Prostate gland (tissue), 2 donors: ENCODE results near the gene TMC5. TPM values are rescaled to one million over a fixed set of nuclear protein-coding genes. Genes with fewer than 3 reads are reported as not detected.

Source experiments
- DNase-seq: peaks from one replicate; pipeline ENCODE4 v3.0.0-alpha.2; 2019; ENCODE audit warnings: low spot score
- H3K27ac ChIP-seq, 2 donors: fragments of 200-600 bp; sonication (generic); 2 replicates each; pipeline ENCODE4 v1.5.1; 2017 to 2019
- H3K27me3 ChIP-seq: fragments of 200-600 bp; sonication (generic); replicated peaks from 2 replicates; pipeline ENCODE4 v1.5.1; 2019; ENCODE audit not compliant: insufficient read depth
- H3K36me3 ChIP-seq, 2 donors: fragments of 200-600 bp; sonication (generic); 1 replicate in 1 of 2; 2 replicates in 1 of 2; pipeline versions ENCODE4 v1.5.1 to v1.8.1; 2017 to 2019
- H3K4me1 ChIP-seq: fragments of 200-600 bp; sonication (generic); replicated peaks from 2 replicates; pipeline ENCODE4 v1.5.1; 2019
- H3K4me3 ChIP-seq, 2 donors: fragments of 200-600 bp; sonication (generic); 2 replicates each; pipeline ENCODE4 v1.5.1; 2017 to 2019
- H3K9me3 ChIP-seq: fragments of 200-600 bp; sonication (generic); 2 replicates; pipeline ENCODE4 v1.5.1; 2017
- CTCF ChIP-seq, 4 experiments: fragments of 200-600 bp in 2 of 4; fragments of 450-650 bp in 2 of 4; sonication (generic) in 2 of 4; IDR thresholded peaks; 1 replicate in 3 of 4; 2 replicates in 1 of 4; pipeline ENCODE4 v1.5.1; 2016 to 2019; ENCODE audit warnings: antibody characterized with exemption in 4 of 4, mild to moderate bottlenecking in 2 of 4, moderate library complexity in 2 of 4
- POLR2A ChIP-seq: fragments of 450-650 bp; IDR thresholded peaks from one replicate; pipeline ENCODE4 v1.6.1; 2016; ENCODE audit warnings: antibody characterized with exemption, mild to moderate bottlenecking
- POLR2AphosphoS5 ChIP-seq: sonication (generic); formaldehyde crosslinking; IDR thresholded peaks from one replicate; pipeline ENCODE4 v1.6.1; 2017; ENCODE audit warnings: antibody characterized with exemption
- WGBS: methylation state at CpG from one replicate; pipeline ENCODE4 v1.1.5; 2018; 5-methylcytosine and 5-hydroxymethylcytosine counted together
- intact Hi-C: fragments of 100-400 bp; cut with DNase I; formaldehyde crosslinking; loops from one replicate; pipeline ENCODE4 v1.14.2; 2022
- total RNA-seq, 2 donors: library from RNA; depleted of rRNA; stranded (reverse); fragments of >200 nt; gene quantifications; one replicate each; pipeline ENCODE4 v1.1.0, GENCODE V29; 2016

The TMC5 gene
- total RNA-seq, 2 donors from 2014 or later: 24.5 to 54.8 TPM

GRCh38 chr16:19432429-19432828 lies 14.7 kb downstream of the TMC5 start:
- peak; percentile 40 for DNase-seq
- intact Hi-C loops: no loop called here
- Histone ChIP-seq H3K27ac (peak overlapping the region in 1 of 2 donors; percentile 36), H3K4me1 (peaks cover 3% of the 10 kb centered on the region), H3K9me3 (no peaks in the 10 kb centered on the region), H3K27me3 (no peaks in the 10 kb centered on the region), H3K4me3 (no peak overlapping the region), H3K36me3 (no peaks in the 10 kb centered on the region)
- TF ChIP-seq POLR2A: no peak
- TF ChIP-seq CTCF (IDR thresholded peaks at IDR 0.05): no peak
- peak; percentile 84 for TF ChIP-seq POLR2AphosphoS5

GRCh38 chr16:19434584-19434983 lies 16.9 kb downstream of the TMC5 start:
- H3K36me3 ChIP-seq: no peaks in the 10 kb centered on the region
- no peak for TF ChIP-seq POLR2A
- peak; percentile 5 for TF ChIP-seq POLR2AphosphoS5
- no peak overlapping the region for H3K4me3 ChIP-seq
- intact Hi-C loops: no loop called here
- 63% methylated on average over 1 of the region's 1 CpG for WGBS
- DNase-seq: no peak
- peaks cover 3% of the 10 kb centered on the region for H3K4me1 ChIP-seq
- no peaks in the 10 kb centered on the region for H3K27me3 ChIP-seq
- H3K9me3 ChIP-seq: no peaks in the 10 kb centered on the region
- H3K27ac ChIP-seq: no peak overlapping the region

GRCh38 chr16:19436540-19436939 lies 18.9 kb downstream of the TMC5 start:
- H3K9me3 ChIP-seq: no peaks in the 10 kb centered on the region
- no peak overlapping the region for H3K4me3 ChIP-seq
- no peak for TF ChIP-seq CTCF (IDR thresholded peaks at IDR 0.05)
- no peak for TF ChIP-seq POLR2AphosphoS5
- no peak for TF ChIP-seq POLR2A
- H3K27ac ChIP-seq: peak overlapping the region in 1 of 2 donors; percentile 67
- no peak for DNase-seq
- 89% methylated on average over 1 of the region's 1 CpG for WGBS
- no peaks in the 10 kb centered on the region for H3K36me3 ChIP-seq
- H3K27me3 ChIP-seq: no peaks in the 10 kb centered on the region
- H3K4me1 ChIP-seq: peaks cover 3% of the 10 kb centered on the region
- intact Hi-C loops: no loop called here

- WGBS: 25% methylated on average over 4 of the region's 4 CpGs
- Histone ChIP-seq H3K9me3 (no peaks in the 10 kb centered on the region), H3K4me1 (peaks cover 3% of the 10 kb centered on the region), H3K36me3 (no peaks in the 10 kb centered on the region), H3K27me3 (no peaks in the 10 kb centered on the region), H3K4me3 (no peak overlapping the region), H3K27ac (peak overlapping the region; percentile 56 to 67)
- intact Hi-C loops: no loop called here
- no peak for DNase-seq
- TF ChIP-seq POLR2A (no peak), POLR2AphosphoS5 (peak; percentile 68)
Observed at GRCh38 chr16:19437280-19437679, 19.6 kb downstream of the TMC5 start.

GRCh38 chr16:19438739-19439138 lies 21.1 kb downstream of the TMC5 start:
- intact Hi-C loops: no loop called here
- DNase-seq: no peak
- TF ChIP-seq POLR2AphosphoS5: no peak
- no peak for TF ChIP-seq POLR2A
- no peak for TF ChIP-seq CTCF (IDR thresholded peaks at IDR 0.05)
- Histone ChIP-seq H3K9me3 (no peaks in the 10 kb centered on the region), H3K27ac (no peak overlapping the region), H3K36me3 (no peaks in the 10 kb centered on the region), H3K4me1 (peaks cover 3% of the 10 kb centered on the region), H3K27me3 (no peaks in the 10 kb centered on the region), H3K4me3 (no peak overlapping the region)
- 82% methylated on average over 1 of the region's 1 CpG for WGBS

GRCh38 chr16:19439483-19439882 lies 21.8 kb downstream of the TMC5 start:
- Histone ChIP-seq H3K4me1 (peaks cover 3% of the 10 kb centered on the region), H3K9me3 (no peaks in the 10 kb centered on the region), H3K4me3 (no peak overlapping the region), H3K27me3 (no peaks in the 10 kb centered on the region), H3K27ac (no peak overlapping the region), H3K36me3 (no peaks in the 10 kb centered on the region)
- WGBS: 84% methylated on average over 4 of the region's 4 CpGs
- TF ChIP-seq POLR2A (no peak), CTCF (IDR thresholded peaks at IDR 0.05) (no peak), POLR2AphosphoS5 (no peak)
- DNase-seq: no peak
- intact Hi-C loops: no loop called here
